ENCODE data around the gene PARP16.

Gene PARP16

GRCh38 chr15:65219137-65219536 lies 67.5 kb downstream of the PARP16 start:
- no peaks in the 10 kb centered on the region for H3K9me3 ChIP-seq (ENCODE audit: control insufficient read depth, insufficient read depth, low read length)
- H3K36me3 ChIP-seq (ENCODE audit: insufficient read depth, low read length): no peaks in the 10 kb centered on the region
- H3K4me1 ChIP-seq (ENCODE audit: insufficient read depth, low read length): peaks cover 5% of the 10 kb centered on the region; the same call in 1 of the 2 replicates
- no peak overlapping the region for H3K9ac ChIP-seq (ENCODE audit: low read depth, low read length)

GRCh38 chr15:65217526-65218482 lies 68.9 kb downstream of the PARP16 start:
- no peaks in the 10 kb centered on the region for H3K9me3 ChIP-seq (ENCODE audit: control insufficient read depth, insufficient read depth, low read length)
- no peak overlapping the region for H3K9ac ChIP-seq (ENCODE audit: low read depth, low read length)
- H3K4me1 ChIP-seq (ENCODE audit: insufficient read depth, low read length): peaks cover 3% of the 10 kb centered on the region; the same call in 1 of the 2 replicates
- H3K36me3 ChIP-seq (ENCODE audit: insufficient read depth, low read length): no peaks in the 10 kb centered on the region

GRCh38 chr15:65215496-65215895 lies 71.2 kb downstream of the PARP16 start:
- H3K4me1 ChIP-seq (ENCODE audit: insufficient read depth, low read length): peaks cover 6% of the 10 kb centered on the region
- H3K9ac ChIP-seq (ENCODE audit: low read depth, low read length): no peak overlapping the region
- no peaks in the 10 kb centered on the region for H3K9me3 ChIP-seq (ENCODE audit: control insufficient read depth, insufficient read depth, low read length)
- no peaks in the 10 kb centered on the region for H3K36me3 ChIP-seq (ENCODE audit: insufficient read depth, low read length)

GRCh38 chr15:65214010-65214409 lies 72.7 kb downstream of the PARP16 start:
- Histone ChIP-seq H3K9ac (ENCODE audit: low read depth, low read length) (no peak overlapping the region), H3K4me1 (ENCODE audit: insufficient read depth, low read length) (peaks cover 6% of the 10 kb centered on the region), H3K36me3 (ENCODE audit: insufficient read depth, low read length) (no peaks in the 10 kb centered on the region), H3K9me3 (ENCODE audit: control insufficient read depth, insufficient read depth, low read length) (no peaks in the 10 kb centered on the region)

- no peaks in the 10 kb centered on the region for H3K9me3 ChIP-seq (ENCODE audit: control insufficient read depth, insufficient read depth, low read length)
- no peak overlapping the region for H3K9ac ChIP-seq (ENCODE audit: low read depth, low read length)
- H3K36me3 ChIP-seq (ENCODE audit: insufficient read depth, low read length): no peaks in the 10 kb centered on the region
- H3K4me1 ChIP-seq (ENCODE audit: insufficient read depth, low read length): peaks cover 6% of the 10 kb centered on the region
Observed at GRCh38 chr15:65213241-65213640, 73.4 kb downstream of the PARP16 start.

GRCh38 chr15:65212097-65212496 lies 74.6 kb downstream of the PARP16 start:
- Histone ChIP-seq H3K9me3 (ENCODE audit: control insufficient read depth, insufficient read depth, low read length) (no peaks in the 10 kb centered on the region), H3K4me1 (ENCODE audit: insufficient read depth, low read length) (peaks cover 6% of the 10 kb centered on the region), H3K9ac (ENCODE audit: low read depth, low read length) (no peak overlapping the region), H3K36me3 (ENCODE audit: insufficient read depth, low read length) (no peaks in the 10 kb centered on the region)

GRCh38 chr15:65211482-65211982 lies 75.2 kb downstream of the PARP16 start:
- Histone ChIP-seq H3K4me1 (ENCODE audit: insufficient read depth, low read length) (peaks cover 6% of the 10 kb centered on the region), H3K9me3 (ENCODE audit: control insufficient read depth, insufficient read depth, low read length) (no peaks in the 10 kb centered on the region), H3K36me3 (ENCODE audit: insufficient read depth, low read length) (no peaks in the 10 kb centered on the region), H3K9ac (ENCODE audit: low read depth, low read length) (no peak overlapping the region)

- no peaks in the 10 kb centered on the region for H3K9me3 ChIP-seq (ENCODE audit: control insufficient read depth, insufficient read depth, low read length)
- H3K4me1 ChIP-seq (ENCODE audit: insufficient read depth, low read length): peaks cover 6% of the 10 kb centered on the region
- H3K36me3 ChIP-seq (ENCODE audit: insufficient read depth, low read length): no peaks in the 10 kb centered on the region
- H3K9ac ChIP-seq (ENCODE audit: low read depth, low read length): no peak within 1 kb of the TSS
Observed at GRCh38 chr15:65210770-65211481, 75.8 kb downstream of the PARP16 start, which contains the start of gene CILP. CILP (minus strand) TSS chr15:65211473; CDS start chr15:65209755, 1,718 bp downstream.

GRCh38 chr15:65209701-65210643 lies 76.7 kb downstream of the PARP16 start:
- Histone ChIP-seq H3K36me3 (ENCODE audit: insufficient read depth, low read length) (no peaks in the 10 kb centered on the region), H3K4me1 (ENCODE audit: insufficient read depth, low read length) (peaks cover 6% of the 10 kb centered on the region), H3K9me3 (ENCODE audit: control insufficient read depth, insufficient read depth, low read length) (no peaks in the 10 kb centered on the region), H3K9ac (ENCODE audit: low read depth, low read length) (no peak overlapping the region)

GRCh38 chr15:65208647-65209046 lies 78.0 kb downstream of the PARP16 start:
- Histone ChIP-seq H3K36me3 (ENCODE audit: insufficient read depth, low read length) (no peaks in the 10 kb centered on the region), H3K4me1 (ENCODE audit: insufficient read depth, low read length) (peaks cover 6% of the 10 kb centered on the region), H3K9ac (ENCODE audit: low read depth, low read length) (no peak overlapping the region), H3K9me3 (ENCODE audit: control insufficient read depth, insufficient read depth, low read length) (no peaks in the 10 kb centered on the region)

Data from ES-I3 (cell line).